ENCODE results near the gene GDI2. TPM values are rescaled to one million over a fixed set of nuclear protein-coding genes. Genes with fewer than 3 reads are reported as not detected.

Gene GDI2
- total RNA-seq, 4 donors from 2014 or later = 91.7 to 420 (median 185) TPM

DNA sequence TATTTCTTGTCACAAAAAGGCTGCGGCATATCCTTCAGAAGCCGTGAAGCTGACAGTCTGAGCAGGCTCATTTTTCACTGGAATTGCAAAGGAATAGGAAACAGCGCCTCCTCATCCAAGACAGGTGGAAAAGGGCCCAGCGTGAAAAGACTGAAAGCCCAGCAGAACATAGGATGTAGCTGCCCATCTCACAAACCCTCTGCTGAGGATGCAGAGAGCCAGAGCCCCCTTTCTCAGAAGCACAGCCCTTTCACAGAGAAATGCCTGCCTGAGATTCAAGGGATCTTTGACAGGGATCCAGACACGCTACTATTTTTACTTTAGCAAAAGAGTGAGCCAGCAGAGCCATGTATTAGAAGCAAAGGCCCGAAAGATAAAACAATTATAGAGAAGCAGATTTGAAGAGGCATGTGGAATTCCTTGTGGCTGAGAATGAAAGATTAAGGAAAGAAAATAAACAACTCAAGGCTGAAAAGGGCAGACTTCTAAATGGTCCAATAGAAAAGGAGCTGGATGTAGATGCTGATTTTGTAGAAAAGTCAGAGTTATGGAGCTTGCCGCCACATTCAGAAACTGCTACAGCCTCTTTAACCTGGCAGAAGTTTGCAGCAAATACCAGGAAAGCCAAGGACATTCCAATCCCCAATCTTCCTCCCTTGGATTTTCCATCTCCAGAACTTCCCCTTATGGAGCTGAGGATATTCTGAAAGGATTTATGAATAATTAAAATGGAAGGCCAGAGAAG is 36.9 kb downstream of the GDI2 start:
- no peak for DNase-seq
- TF ChIP-seq POLR2A (IDR thresholded peaks at IDR 0.05) = no peak
- no peak for TF ChIP-seq CTCF (IDR thresholded peaks at IDR 0.05)
- H3K4me3 ChIP-seq = no peak overlapping the region
- H3K27me3 ChIP-seq = no peaks in the 10 kb centered on the region
- no peaks in the 10 kb centered on the region for H3K9me3 ChIP-seq
- peak overlapping the region in 1 of 2 donors; percentile 58 for H3K27ac ChIP-seq
- intact Hi-C loops (cut with DNase I; ENCODE audit: low total_unique reads) = no loop called here
- H3K36me3 ChIP-seq = no peaks in the 10 kb centered on the region
- H3K4me1 ChIP-seq = no peaks in the 10 kb centered on the region

- H3K27ac ChIP-seq = peak overlapping the region in 1 of 2 donors; percentile 58
- intact Hi-C loops (cut with DNase I; ENCODE audit: low total_unique reads) = no loop called here
Measured at GRCh38 chr10:5775685-5776084, 37.5 kb downstream of the GDI2 start.

GRCh38 chr10:5774987-5775620 is 38.1 kb downstream of the GDI2 start:
- H3K27me3 ChIP-seq = no peaks in the 10 kb centered on the region
- intact Hi-C loops (cut with DNase I; ENCODE audit: low total_unique reads) = no loop called here
- no peaks in the 10 kb centered on the region for H3K4me1 ChIP-seq
- no peaks in the 10 kb centered on the region for H3K9me3 ChIP-seq
- no peaks in the 10 kb centered on the region for H3K36me3 ChIP-seq
- TF ChIP-seq POLR2A (IDR thresholded peaks at IDR 0.05) (no peak), CTCF (IDR thresholded peaks at IDR 0.05) (no peak)
- no peak overlapping the region for H3K4me3 ChIP-seq
- DNase-seq = no peak
- H3K27ac ChIP-seq = peak overlapping the region in 1 of 2 donors; percentile 58

More at GRCh38 chr10:5775685-5776084, 37.5 kb downstream of the GDI2 start:
- H3K36me3 ChIP-seq = no peaks in the 10 kb centered on the region
- no peak for DNase-seq
- TF ChIP-seq POLR2A (IDR thresholded peaks at IDR 0.05) = no peak
- no peak for TF ChIP-seq CTCF (IDR thresholded peaks at IDR 0.05)
- H3K4me3 ChIP-seq = no peak overlapping the region
- no peaks in the 10 kb centered on the region for H3K9me3 ChIP-seq
- no peaks in the 10 kb centered on the region for H3K27me3 ChIP-seq
- H3K4me1 ChIP-seq = no peaks in the 10 kb centered on the region

DNA sequence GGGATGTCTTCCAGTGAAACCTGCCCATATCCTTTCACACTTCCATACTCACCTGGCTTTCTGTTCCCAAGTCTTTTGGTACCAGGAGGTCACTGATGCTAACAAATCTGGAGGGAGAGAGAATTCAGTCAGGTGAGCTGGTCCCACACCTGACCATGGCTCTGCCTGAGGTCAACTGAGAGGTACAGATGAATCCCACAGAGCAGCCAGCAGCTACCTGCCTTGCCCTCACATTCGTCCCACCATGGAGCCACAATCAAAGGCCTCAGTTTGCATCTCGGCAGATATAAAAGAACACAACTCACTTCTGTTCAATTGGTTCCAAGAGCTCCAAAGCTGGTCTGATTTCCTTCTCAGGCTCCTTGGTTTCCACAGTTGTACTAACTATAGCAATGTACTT is 47.0 kb downstream of the GDI2 start:
- Histone ChIP-seq H3K4me1 (no peaks in the 10 kb centered on the region), H3K27me3 (no peaks in the 10 kb centered on the region), H3K9me3 (no peaks in the 10 kb centered on the region), H3K27ac (no peak overlapping the region), H3K4me3 (no peak overlapping the region), H3K36me3 (no peaks in the 10 kb centered on the region)
- no peak for TF ChIP-seq POLR2A (IDR thresholded peaks at IDR 0.05)
- no peak for TF ChIP-seq CTCF (IDR thresholded peaks at IDR 0.05)
- intact Hi-C loops (cut with DNase I; ENCODE audit: low total_unique reads) = no loop called here
- DNase-seq = no peak

GRCh38 chr10:5765617-5766016 is 47.6 kb downstream of the GDI2 start:
- intact Hi-C loops (cut with DNase I; ENCODE audit: low total_unique reads) = no loop called here
- no peaks in the 10 kb centered on the region for H3K27me3 ChIP-seq
- H3K27ac ChIP-seq = no peak overlapping the region
- no peak overlapping the region for H3K4me3 ChIP-seq
- H3K4me1 ChIP-seq = no peaks in the 10 kb centered on the region
- no peaks in the 10 kb centered on the region for H3K9me3 ChIP-seq
- no peaks in the 10 kb centered on the region for H3K36me3 ChIP-seq
- DNase-seq = no peak
- TF ChIP-seq POLR2A (IDR thresholded peaks at IDR 0.05) (no peak), CTCF (IDR thresholded peaks at IDR 0.05) (no peak)

Data from uterus (tissue), 4 donors.